Measurements from ENCODE around the gene UBD.

DNA sequence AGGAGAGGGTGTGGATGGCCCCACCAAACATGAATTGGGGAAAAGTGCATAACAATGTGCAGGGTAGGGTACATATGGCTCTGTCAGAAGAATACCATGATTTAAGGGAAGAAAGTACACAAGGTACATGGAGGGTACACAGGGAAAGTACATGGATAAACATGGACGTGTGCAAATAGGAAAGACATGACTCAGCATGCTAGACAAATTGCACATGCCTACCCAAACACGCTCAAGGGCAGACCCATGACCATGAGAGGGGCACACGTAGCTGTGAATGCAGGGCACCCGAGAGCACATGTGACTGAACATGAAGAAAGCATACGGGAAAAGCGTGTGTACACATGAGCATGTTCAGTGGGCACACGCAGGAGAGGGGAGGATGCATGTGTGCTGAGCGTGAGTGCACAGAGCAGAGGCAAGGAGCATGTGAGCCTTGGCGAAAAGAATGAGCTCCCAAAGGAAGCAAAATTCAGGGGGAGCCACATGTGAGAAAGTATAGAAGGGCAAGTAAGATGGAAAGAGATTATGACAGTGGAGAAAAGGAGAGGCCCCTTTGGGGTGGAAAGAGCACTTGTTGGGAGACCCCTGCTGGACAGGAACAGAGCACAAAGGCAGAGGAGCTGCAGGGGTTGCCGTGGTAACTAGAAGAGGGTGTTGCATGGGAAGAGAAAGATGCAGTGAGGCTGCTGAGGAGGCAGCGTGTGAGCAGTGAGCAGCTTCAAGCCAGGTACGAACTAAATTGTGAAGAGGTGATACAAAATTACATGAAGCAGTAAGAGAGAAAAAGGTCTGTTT is 43.2 kb upstream of the UBD start:
- TF ChIP-seq CTCF (conservative IDR thresholded peaks at IDR 0.05) (peak; percentile 22; the same call in 1 of the 2 replicates), EZH2 (IDR thresholded peaks at IDR 0.05; ENCODE audit: low read depth) (no peak)
